Measurements from ENCODE around the gene IGSF6. TPM values are rescaled to one million over a fixed set of nuclear protein-coding genes. Genes with fewer than 3 reads are reported as not detected.
"Not testable (repeated sequence)": the region's sequence is repeated elsewhere in the genome, so short reads cannot be mapped to it uniquely, and the experiment has no call there.

Gene IGSF6
- total RNA-seq, 4 donors from 2014 or later, result 0.30 to 0.71 (median 0.51) TPM

GRCh38 chr16:21656795-21657768 lies 4.7 kb upstream of the IGSF6 start:
- intact Hi-C loops (cut with DNase I; ENCODE audit: low total_unique reads), result no loop called here
- no peak for TF ChIP-seq POLR2A (IDR thresholded peaks at IDR 0.05)
- TF ChIP-seq CTCF (IDR thresholded peaks at IDR 0.05), result no peak
- no peak overlapping the region for H3K4me3 ChIP-seq (ENCODE audit: low read depth, poor library complexity, severe bottlenecking)
- 11 to 13% methylated on average over 4 of the region's 4 CpGs for WGBS, 2 donors
- DNase-seq (ENCODE audit: low spot score in 2 of 2), result no peak

GRCh38 chr16:21654881-21655280 lies 2.5 kb upstream of the IGSF6 start:
- WGBS, 2 donors, result 44 to 53% methylated on average over 2 of the region's 2 CpGs
- intact Hi-C loops (cut with DNase I; ENCODE audit: low total_unique reads), result no loop called here
- TF ChIP-seq POLR2A (IDR thresholded peaks at IDR 0.05), result no peak
- H3K4me3 ChIP-seq (ENCODE audit: low read depth, poor library complexity, severe bottlenecking), result no peak overlapping the region
- no peak for DNase-seq (ENCODE audit: low spot score in 2 of 2)

GRCh38 chr16:21654466-21654865 lies 2.1 kb upstream of the IGSF6 start:
- no peak for DNase-seq (ENCODE audit: low spot score in 2 of 2)
- no peak for TF ChIP-seq CTCF (IDR thresholded peaks at IDR 0.05)
- no peak for TF ChIP-seq POLR2A (IDR thresholded peaks at IDR 0.05)
- WGBS, 2 donors, result 71 to 73% methylated on average over 1 of the region's 1 CpG
- intact Hi-C loops (cut with DNase I; ENCODE audit: low total_unique reads), result no loop called here
- H3K4me3 ChIP-seq (ENCODE audit: low read depth, poor library complexity, severe bottlenecking), result no peak overlapping the region

- WGBS, 2 donors, result 75 to 76% methylated on average over 5 of the region's 5 CpGs
- TF ChIP-seq POLR2A (IDR thresholded peaks at IDR 0.05) (no peak), CTCF (IDR thresholded peaks at IDR 0.05) (no peak)
- intact Hi-C loops (cut with DNase I; ENCODE audit: low total_unique reads), result no loop called here
- DNase-seq (ENCODE audit: low spot score in 2 of 2), result no peak
- H3K4me3 ChIP-seq (ENCODE audit: low read depth, poor library complexity, severe bottlenecking), result no peak overlapping the region
Measured at GRCh38 chr16:21653571-21653970, 1.2 kb upstream of the IGSF6 start.

- no peak overlapping the region for H3K4me3 ChIP-seq (ENCODE audit: low read depth, poor library complexity, severe bottlenecking)
- intact Hi-C loops (cut with DNase I; ENCODE audit: low total_unique reads), result no loop called here
- TF ChIP-seq POLR2A (IDR thresholded peaks at IDR 0.05) (no peak), CTCF (IDR thresholded peaks at IDR 0.05) (no peak)
- WGBS, 2 donors, result 81 to 88% methylated on average over 3 of the region's 3 CpGs
- DNase-seq (ENCODE audit: low spot score in 2 of 2), result no peak
Measured at GRCh38 chr16:21651515-21651914, 893 bp downstream of the IGSF6 start.

- WGBS, 2 donors, result 80 to 91% methylated on average over 1 of the region's 1 CpG
- TF ChIP-seq CTCF (IDR thresholded peaks at IDR 0.05) (no peak), POLR2A (IDR thresholded peaks at IDR 0.05) (no peak)
- no peak overlapping the region for H3K4me3 ChIP-seq (ENCODE audit: low read depth, poor library complexity, severe bottlenecking)
- no peak for DNase-seq (ENCODE audit: low spot score in 2 of 2)
- intact Hi-C loops (cut with DNase I; ENCODE audit: low total_unique reads), result no loop called here
Measured at GRCh38 chr16:21650521-21650920, 1.9 kb downstream of the IGSF6 start.

- WGBS, 2 donors, result 90 to 97% methylated on average over 12 of the region's 12 CpGs
- intact Hi-C loops (cut with DNase I; ENCODE audit: low total_unique reads); DNase-seq (ENCODE audit: low spot score in 2 of 2); H3K4me3 ChIP-seq (ENCODE audit: low read depth, poor library complexity, severe bottlenecking): not testable (repeated sequence)
Measured at GRCh38 chr16:21649826-21650406, 2.5 kb downstream of the IGSF6 start.

Data from lower leg skin (tissue), 4 donors.